ENCODE results near the gene SLCO2A1.

GRCh38 chr3:134007819-134008218, 21.9 kb downstream of the SLCO2A1 start:
- no peak for TF ChIP-seq CTCF (IDR thresholded peaks at IDR 0.05)
- no peak for TF ChIP-seq POLR2AphosphoS5 (IDR thresholded peaks at IDR 0.05)
